Activated naive CD4-positive, alpha-beta T cell treated with anti-CD3 and anti-CD28 coated beads for 36 hours (primary cell): ENCODE data around the gene KIF2C. TPM values are rescaled to one million over a fixed set of nuclear protein-coding genes. Genes with fewer than 3 reads are reported as not detected.
"Not testable (repeated sequence)": the region's sequence is repeated elsewhere in the genome, so short reads cannot be mapped to it uniquely, and the experiment has no call there.

Experiments
- CTCF ChIA-PET: fragments of 350-600 bp; sonication (Branson Sonifier 250); formaldehyde crosslinking; loops from one replicate; lab custom pipeline; 2021; ENCODE audit warnings: antibody characterized with exemption; lab: Charles Lee
- DNase-seq: peaks from one replicate; pipeline ENCODE4 v3.0.0-alpha.2; 2020
- H3K27ac Mint-ChIP-seq: one replicate; pipeline ENCODE4 v1.8.0; 2021; ENCODE audit warnings: mild to moderate bottlenecking, mixed read lengths
- H3K27me3 Mint-ChIP-seq: one replicate; pipeline ENCODE4 v1.8.0; 2021; ENCODE audit warnings: low read depth, mixed read lengths
- H3K36me3 Mint-ChIP-seq: one replicate; pipeline ENCODE4 v1.8.0; 2021; ENCODE audit warnings: low read depth, mixed read lengths
- H3K4me1 Mint-ChIP-seq: one replicate; pipeline ENCODE4 v1.8.0; 2021; ENCODE audit warnings: low read depth, mixed read lengths
- H3K4me3 Mint-ChIP-seq: one replicate; pipeline ENCODE4 v1.8.0; 2021; ENCODE audit warnings: mild to moderate bottlenecking, moderate library complexity, mixed read lengths
- H3K9me3 Mint-ChIP-seq: one replicate; pipeline ENCODE4 v1.8.0; 2021; ENCODE audit warnings: mixed read lengths
- intact Hi-C: fragments of 100-400 bp; cut with micrococcal nuclease; formaldehyde crosslinking; loops from one replicate; pipeline ENCODE4 v1.15.1; 2023
- total RNA-seq, 2 experiments: library from RNA; stranded (reverse); gene quantifications; one replicate each; pipeline ENCODE4 v1.2.3, GENCODE V29; 2021

KIF2C gene
- 100 to 1,000 TPM; 147 to 154 TPM for total RNA-seq

DNA sequence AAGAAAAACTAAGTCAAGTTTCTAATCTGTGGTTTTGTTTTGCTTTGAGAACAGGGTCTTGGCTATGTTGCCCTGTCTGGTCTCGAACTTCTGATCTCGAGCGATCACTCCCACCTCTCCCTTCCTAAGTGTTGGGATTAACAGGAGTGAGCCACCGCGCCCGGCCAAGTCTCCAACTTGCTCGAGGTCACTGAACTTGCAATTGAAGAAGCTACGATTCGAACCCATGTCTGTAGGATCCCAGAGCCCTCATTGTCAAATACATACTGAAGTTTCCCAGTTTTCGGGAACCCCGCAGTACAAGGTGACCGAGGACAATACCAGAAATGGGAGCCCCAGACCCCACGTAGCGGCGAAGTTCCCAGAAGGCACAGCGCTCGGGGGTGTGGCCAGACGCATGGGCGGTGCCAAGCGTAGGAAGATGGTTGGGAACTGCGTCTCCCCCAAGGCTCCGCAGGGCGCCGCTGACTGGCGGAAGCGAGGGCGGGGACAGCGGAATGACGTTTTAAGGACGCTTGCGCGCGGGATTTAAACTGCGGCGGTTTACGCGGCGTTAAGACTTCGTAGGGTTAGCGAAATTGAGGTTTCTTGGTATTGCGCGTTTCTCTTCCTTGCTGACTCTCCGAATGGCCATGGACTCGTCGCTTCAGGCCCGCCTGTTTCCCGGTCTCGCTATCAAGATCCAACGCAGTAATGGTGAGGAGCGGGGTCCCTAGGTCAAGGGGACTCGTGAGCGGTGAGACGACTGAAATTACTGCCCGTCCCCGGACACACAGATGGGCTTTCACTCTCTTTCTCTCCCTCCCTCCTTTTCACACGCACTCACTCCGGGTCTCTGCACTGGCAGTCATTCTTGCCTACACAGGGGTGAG, at the start of gene KIF2C:
Gene KIF2C (plus strand): TSS at position 531 of the 872 bp plus-strand sequence. CDS start 96 bp downstream, at position 627.
- Mint-ChIP-seq H3K4me1 (peaks cover 16% of the 10 kb centered on the region), H3K27ac (peak within 1 kb of the TSS; percentile 97), H3K4me3 (peak within 1 kb of the TSS; percentile 99), H3K27me3 (no peaks in the 10 kb centered on the region), H3K36me3 (peaks cover 35% of the 10 kb centered on the region), H3K9me3 (no peaks in the 10 kb centered on the region)
- DNase-seq, result peak; percentile 99
- CTCF ChIA-PET, result no interaction called here
- intact Hi-C loops, result loop anchor here (1.0 to 2.0 kb wide), 6 partner anchors 8 to 247 kb away; partner anchors contain the start of genes ARMH1, DYNLT4, EIF2B3 and RNU5D-1

DNA sequence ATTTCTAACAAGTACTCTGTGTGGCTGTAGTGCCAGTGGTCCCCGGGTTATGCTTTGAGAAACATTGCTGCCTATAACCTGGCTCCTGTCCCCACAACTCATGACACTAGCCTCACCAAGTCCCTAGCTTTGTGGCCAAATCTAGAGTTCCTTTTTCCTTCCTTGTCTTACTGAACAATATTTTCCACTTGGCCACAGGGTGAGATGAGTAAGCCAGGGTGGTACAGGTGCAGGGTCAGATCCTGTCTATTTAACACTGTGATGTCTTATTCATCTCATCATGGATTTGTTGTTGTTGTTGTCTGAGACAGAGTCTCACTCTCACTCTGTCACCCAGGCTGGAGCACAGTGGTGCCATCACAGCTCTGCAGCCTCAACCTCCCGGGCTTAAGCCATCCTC, 46.5 kb upstream of the KIF2C start:
- no peaks in the 10 kb centered on the region for H3K9me3 Mint-ChIP-seq
- H3K4me1 Mint-ChIP-seq, result peaks cover 27% of the 10 kb centered on the region
- intact Hi-C loops, result no loop called here
- H3K27ac Mint-ChIP-seq, result no peak overlapping the region
- H3K36me3 Mint-ChIP-seq, result no peaks in the 10 kb centered on the region
- CTCF ChIA-PET, result interaction anchor here (0.6 to 2.0 kb wide), 2 partner anchors 11 to 40 kb away, joined by 3 to 6 read pairs; no protein-coding TSS in a partner anchor
- H3K4me3 Mint-ChIP-seq, result no peak overlapping the region
- DNase-seq, result no peak
- no peaks in the 10 kb centered on the region for H3K27me3 Mint-ChIP-seq

DNA sequence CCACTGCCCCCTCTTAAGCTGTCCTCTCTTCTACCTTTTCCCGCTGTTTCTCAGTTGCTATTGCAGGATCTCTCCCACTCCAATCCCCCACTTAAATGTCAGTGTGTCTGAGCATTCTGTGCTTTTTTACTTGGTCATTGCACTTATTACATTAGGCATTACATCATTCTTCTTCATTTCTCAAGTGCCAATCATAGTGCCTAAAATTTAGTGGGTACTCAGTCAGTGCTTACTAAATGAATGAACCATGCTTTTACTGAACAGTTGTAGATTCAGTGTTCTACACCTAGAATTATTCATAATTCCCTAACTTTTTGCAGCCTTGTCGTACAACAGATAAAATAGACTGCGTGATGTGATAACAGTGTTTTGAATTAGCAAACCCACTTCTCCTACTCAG, 45.7 kb upstream of the KIF2C start:
- no peak overlapping the region for H3K27ac Mint-ChIP-seq
- DNase-seq, result no peak
- H3K4me1 Mint-ChIP-seq, result peaks cover 29% of the 10 kb centered on the region
- intact Hi-C loops, result no loop called here
- H3K36me3 Mint-ChIP-seq, result no peaks in the 10 kb centered on the region
- no peaks in the 10 kb centered on the region for H3K27me3 Mint-ChIP-seq
- no peaks in the 10 kb centered on the region for H3K9me3 Mint-ChIP-seq
- H3K4me3 Mint-ChIP-seq, result no peak overlapping the region
- CTCF ChIA-PET, result no interaction called here

GRCh38 chr1:44694863-44695478, 44.7 kb upstream of the KIF2C start:
- Mint-ChIP-seq H3K27ac (no peak overlapping the region), H3K36me3 (no peaks in the 10 kb centered on the region)

GRCh38 chr1:44695671-44696070, 44.0 kb upstream of the KIF2C start:
- H3K4me3 Mint-ChIP-seq, result no peak overlapping the region
- H3K9me3 Mint-ChIP-seq, result no peaks in the 10 kb centered on the region
- no peaks in the 10 kb centered on the region for H3K36me3 Mint-ChIP-seq
- no peak overlapping the region for H3K27ac Mint-ChIP-seq
- intact Hi-C loops, result no loop called here
- peaks cover 29% of the 10 kb centered on the region for H3K4me1 Mint-ChIP-seq
- CTCF ChIA-PET, result interaction anchor here (0.6 to 2.2 kb wide), 4 partner anchors 33 to 140 kb away, joined by 3 to 19 read pairs (median 6); no protein-coding TSS in a partner anchor
- no peaks in the 10 kb centered on the region for H3K27me3 Mint-ChIP-seq
- DNase-seq, result no peak

More at GRCh38 chr1:44694863-44695478, 44.7 kb upstream of the KIF2C start:
- Mint-ChIP-seq H3K27me3 (no peaks in the 10 kb centered on the region), H3K4me3 (no peak overlapping the region), H3K4me1 (peaks cover 29% of the 10 kb centered on the region), H3K9me3 (no peaks in the 10 kb centered on the region)
- intact Hi-C loops, result no loop called here
- DNase-seq, result no peak
- CTCF ChIA-PET, result interaction anchor here (0.6 kb wide), 1 partner anchor 38 kb away, joined by 3 read pairs; no protein-coding TSS in a partner anchor

DNA sequence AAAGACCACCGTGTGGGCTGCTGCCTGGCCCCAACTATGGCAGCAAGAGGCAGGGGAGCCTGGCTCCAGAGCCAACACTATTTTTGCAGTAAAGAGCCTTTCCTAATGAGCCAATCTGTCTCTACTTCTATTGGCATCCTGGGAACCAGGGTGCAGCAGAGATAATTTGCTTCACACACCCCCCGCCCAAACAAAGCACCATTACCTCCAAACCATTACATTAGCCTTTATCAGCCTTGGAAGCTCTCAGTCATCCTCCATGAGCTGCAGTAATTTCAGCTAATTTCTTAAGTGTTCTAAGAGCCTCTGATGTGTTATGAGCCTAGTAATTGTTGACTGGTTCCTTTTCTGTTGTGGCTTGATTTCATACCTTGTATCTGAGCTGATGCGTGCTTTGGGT, 43.5 kb upstream of the KIF2C start:
- intact Hi-C loops, result no loop called here
- H3K27me3 Mint-ChIP-seq, result no peaks in the 10 kb centered on the region
- CTCF ChIA-PET, result interaction anchor here (0.9 to 2.2 kb wide), 8 partner anchors 11 to 140 kb away, joined by 3 to 19 read pairs (median 5); no protein-coding TSS in a partner anchor
- peaks cover 29% of the 10 kb centered on the region for H3K4me1 Mint-ChIP-seq
- H3K36me3 Mint-ChIP-seq, result no peaks in the 10 kb centered on the region
- DNase-seq, result no peak
- H3K9me3 Mint-ChIP-seq, result no peaks in the 10 kb centered on the region
- H3K4me3 Mint-ChIP-seq, result no peak overlapping the region
- no peak overlapping the region for H3K27ac Mint-ChIP-seq

- intact Hi-C loops, result no loop called here
- no peaks in the 10 kb centered on the region for H3K9me3 Mint-ChIP-seq
- H3K4me3 Mint-ChIP-seq, result no peak overlapping the region
- peaks cover 29% of the 10 kb centered on the region for H3K4me1 Mint-ChIP-seq
- no peaks in the 10 kb centered on the region for H3K36me3 Mint-ChIP-seq
- CTCF ChIA-PET, result interaction anchor here (0.6 to 2.2 kb wide), 12 partner anchors 10 to 522 kb away, joined by 3 to 19 read pairs (median 4); no protein-coding TSS in a partner anchor
- no peaks in the 10 kb centered on the region for H3K27me3 Mint-ChIP-seq
- DNase-seq, result peak; percentile 74
- peak overlapping the region; percentile 63 for H3K27ac Mint-ChIP-seq
These were observed 42.8 kb upstream of the KIF2C start for GRCh38 chr1:44696789-44697345.

DNA sequence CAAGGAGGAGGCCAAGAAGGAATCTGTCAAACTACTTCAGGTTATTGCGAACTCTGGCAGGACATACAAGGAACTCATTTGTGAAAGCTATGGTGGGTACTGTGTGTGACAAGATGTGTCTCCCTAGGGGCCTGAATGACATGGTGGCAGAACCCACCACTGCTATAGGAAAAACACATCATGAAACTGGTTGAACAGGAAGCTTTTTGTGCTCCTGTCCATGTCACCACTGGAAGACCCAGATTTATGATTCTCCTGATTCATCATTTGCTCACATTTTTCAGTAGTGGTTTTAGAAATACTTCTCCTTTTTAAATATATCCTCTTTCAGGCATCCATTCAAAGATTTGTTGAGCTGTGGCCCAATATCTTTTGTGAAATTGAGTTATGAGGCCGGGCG, 41.5 kb upstream of the KIF2C start:
- Mint-ChIP-seq H3K4me3 (no peak overlapping the region), H3K4me1 (peaks cover 29% of the 10 kb centered on the region)
- CTCF ChIA-PET, result interaction anchor here (2.1 kb wide), 1 partner anchor 9 kb away, joined by 7 read pairs; no protein-coding TSS in a partner anchor

GRCh38 chr1:44699375-44699774, 40.3 kb upstream of the KIF2C start:
- not testable (repeated sequence) for H3K4me3 Mint-ChIP-seq

More for the DNA sequence above, 41.5 kb upstream of the KIF2C start:
- Mint-ChIP-seq H3K36me3 (no peaks in the 10 kb centered on the region), H3K9me3 (no peaks in the 10 kb centered on the region), H3K27ac (no peak overlapping the region), H3K27me3 (no peaks in the 10 kb centered on the region)
- DNase-seq, result no peak
- intact Hi-C loops, result no loop called here

GRCh38 chr1:44700573-44700972, 39.1 kb upstream of the KIF2C start:
- DNase-seq, result no peak
- intact Hi-C loops, result no loop called here
- Mint-ChIP-seq H3K27ac (no peak overlapping the region), H3K4me1 (peaks cover 26% of the 10 kb centered on the region), H3K36me3 (no peaks in the 10 kb centered on the region), H3K27me3 (no peaks in the 10 kb centered on the region), H3K9me3 (no peaks in the 10 kb centered on the region), H3K4me3 (no peak overlapping the region)
- CTCF ChIA-PET, result no interaction called here

More at GRCh38 chr1:44699375-44699774, 40.3 kb upstream of the KIF2C start:
- H3K36me3 Mint-ChIP-seq, H3K27me3 Mint-ChIP-seq, H3K27ac Mint-ChIP-seq, H3K9me3 Mint-ChIP-seq, intact Hi-C loops, DNase-seq: not testable (repeated sequence)
- CTCF ChIA-PET, result interaction anchor here (2.1 kb wide), 1 partner anchor 8 kb away, joined by 7 read pairs; no protein-coding TSS in a partner anchor
- H3K4me1 Mint-ChIP-seq, result peaks cover 26% of the 10 kb centered on the region

- no peak overlapping the region for H3K4me3 Mint-ChIP-seq
- H3K4me1 Mint-ChIP-seq, result peaks cover 21% of the 10 kb centered on the region
- no peaks in the 10 kb centered on the region for H3K27me3 Mint-ChIP-seq
- H3K36me3 Mint-ChIP-seq, result no peaks in the 10 kb centered on the region
- no peak overlapping the region for H3K27ac Mint-ChIP-seq
- DNase-seq, result no peak
- intact Hi-C loops, result no loop called here
- no peaks in the 10 kb centered on the region for H3K9me3 Mint-ChIP-seq
- CTCF ChIA-PET, result no interaction called here
These were observed 38.5 kb upstream of the KIF2C start for GRCh38 chr1:44701141-44701573.

DNA sequence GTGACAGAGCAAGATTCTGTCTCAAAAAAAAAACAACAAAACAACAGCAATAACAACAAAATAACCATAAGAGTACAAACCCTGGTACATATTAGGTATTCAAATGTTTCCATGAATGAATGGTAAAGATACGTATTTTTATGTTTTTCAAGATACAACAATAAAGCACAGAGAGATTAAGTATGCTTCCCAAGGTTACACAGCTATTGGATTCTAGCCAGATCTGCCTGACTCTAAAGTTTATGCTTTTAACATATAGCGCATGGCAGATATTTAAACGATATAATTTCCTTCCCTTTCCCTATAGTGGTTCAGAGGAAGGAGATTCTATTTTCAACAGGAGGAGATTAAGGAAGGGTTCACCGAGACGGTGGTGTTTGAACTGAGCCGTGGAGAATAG, 34.2 kb upstream of the KIF2C start:
- no peaks in the 10 kb centered on the region for H3K27me3 Mint-ChIP-seq
- intact Hi-C loops, result no loop called here
- H3K4me1 Mint-ChIP-seq, result peaks cover 10% of the 10 kb centered on the region
- H3K27ac Mint-ChIP-seq, result no peak overlapping the region
- H3K4me3 Mint-ChIP-seq, result no peak overlapping the region
- no peaks in the 10 kb centered on the region for H3K9me3 Mint-ChIP-seq
- H3K36me3 Mint-ChIP-seq, result no peaks in the 10 kb centered on the region
- CTCF ChIA-PET, result interaction anchor here (0.5 to 1.6 kb wide), 3 partner anchors 9 to 25 kb away, joined by 3 read pairs; partner anchors contain the start of gene RNU5D-1
- DNase-seq, result no peak
